HepG2 (cell line): ENCODE results near the gene NHSL1. TPM values are rescaled to one million over a fixed set of nuclear protein-coding genes. Genes with fewer than 3 reads are reported as not detected.

Source experiments
- ATAC-seq: fragments of 200-7000 bp; cut with Tn5 transposase; 3 replicates; pipeline ENCODE4 v1.9.1; 2020; ENCODE audit warnings: mild to moderate bottlenecking, moderate library complexity
- BruUV-seq: library from RNA; stranded (reverse); fragments of 400-500 nt; replicated peaks from 2 replicates; lab custom pipeline; 2021; lab: Mats Ljungman, UMichigan
- CTCF ChIA-PET: fragments of 300-600 bp; formaldehyde crosslinking; extraction: SDS; loops from one replicate; lab custom pipeline; 2021; ENCODE audit warnings: low total read pairs, inconsistent platforms, low intra/inter-chr PET ratio; lab: Yijun Ruan, JAX
- POLR2A ChIA-PET: fragments of 350-600 bp; sonication (Branson Sonifier 250); formaldehyde crosslinking; loops from one replicate; lab custom pipeline; 2020; ENCODE audit warnings: antibody characterized with exemption, inconsistent platforms; lab: Yijun Ruan, JAX
- DNase-seq: peaks from one replicate; pipeline ENCODE4 v3.0.0-alpha.2; 2015; ENCODE audit warnings: low spot score
- FAIRE-seq: peaks from 3 replicates; lab custom pipeline; 2011; peaks lifted over from hg19 to GRCh38; lab: Jason Lieb, UNC
- H2AFZ ChIP-seq: one replicate; pipeline ENCODE4 v1.6.1; 2011; ENCODE audit warnings: low read length, inconsistent platforms
- H3K27ac ChIP-seq: fragments of 300-600 bp; 3 replicates; pipeline ENCODE4 v1.8.0; 2011; ENCODE audit warnings: mixed run types, mild to moderate bottlenecking, mixed read lengths, low read length, inconsistent platforms; ENCODE audit not compliant: insufficient read depth; ENCODE audit errors: extremely low read length
- H3K27me3 ChIP-seq, 2 experiments: fragments of 200-600 bp in 1 of 2; 2 replicates in 1 of 2; 3 replicates in 1 of 2; pipeline versions ENCODE4 v1.6.0 to v1.8.0; 2011; ENCODE audit warnings: low read length in 2 of 2, mild to moderate bottlenecking in 2 of 2, moderate library complexity in 2 of 2, inconsistent platforms in 1 of 2; ENCODE audit not compliant: insufficient read depth in 2 of 2, control insufficient read depth in 1 of 2
- H3K36me3 ChIP-seq, 2 experiments: fragments of 200-600 bp in 1 of 2; replicated peaks in 1 of 2; 2 replicates in 1 of 2; 3 replicates in 1 of 2; pipeline versions ENCODE4 v1.5.1 to v1.8.0; 2011; ENCODE audit warnings: low read length in 2 of 2, inconsistent platforms in 1 of 2; ENCODE audit not compliant: insufficient read depth in 2 of 2, control insufficient read depth in 1 of 2
- H3K4me1 ChIP-seq: 2 replicates; pipeline ENCODE4 v1.5.1; 2012; ENCODE audit warnings: low read length, inconsistent platforms; ENCODE audit not compliant: insufficient read depth
- H3K4me2 ChIP-seq: 2 replicates; pipeline ENCODE4 v1.6.0; 2011; ENCODE audit warnings: low read depth, low read length, inconsistent platforms
- H3K4me3 ChIP-seq, 3 experiments: fragments of 200-600 bp in 1 of 3; sonication (generic), shearing (Covaris generic) in 1 of 3; replicated peaks in 1 of 3; 2 replicates each; pipeline ENCODE4 v1.5.1; 2011 to 2016; ENCODE audit warnings: low read length in 3 of 3, inconsistent platforms in 2 of 3, low read depth in 2 of 3, mild to moderate bottlenecking in 2 of 3, control low read depth in 1 of 3, mixed read lengths in 1 of 3; ENCODE audit not compliant: insufficient read depth in 1 of 3
- H3K79me2 ChIP-seq: one replicate; pipeline ENCODE4 v1.6.1; 2011; ENCODE audit warnings: low read length, inconsistent platforms; ENCODE audit not compliant: insufficient read depth
- H3K9ac ChIP-seq: 2 replicates; pipeline ENCODE4 v1.6.0; 2011; ENCODE audit warnings: mild to moderate bottlenecking, low read depth, low read length, inconsistent platforms; ENCODE audit not compliant: insufficient read depth
- H3K9me3 ChIP-seq: 2 replicates; pipeline ENCODE4 v1.5.1; 2012; ENCODE audit warnings: mild to moderate bottlenecking, low read length
- H4K20me1 ChIP-seq: 2 replicates; pipeline ENCODE4 v1.6.0; 2011; ENCODE audit warnings: inconsistent platforms, mild to moderate bottlenecking, low read length, moderate library complexity; ENCODE audit not compliant: insufficient read depth
- ARNTL ChIP-seq: sonication (generic); formaldehyde crosslinking; IDR thresholded peaks from 2 replicates; pipeline ENCODE4 v1.4.0; 2020; ENCODE audit warnings: mild to moderate bottlenecking, missing genetic modification reagents
- EP300 ChIP-seq, 3 experiments: sonication (generic) in 1 of 3; formaldehyde crosslinking in 1 of 3; IDR thresholded peaks; 2 replicates each; pipeline versions ENCODE4 v1.5.1 to v1.6.1; 2011 to 2020; ENCODE audit warnings: low read depth in 2 of 3, low read length in 2 of 3, borderline replicate concordance in 1 of 3, improper control_type of control experiment in 1 of 3, mild to moderate bottlenecking in 1 of 3, missing genetic modification reagents in 1 of 3, moderate library complexity in 1 of 3
- HNRNPLL ChIP-seq: fragments of 200-400 bp; formaldehyde crosslinking; IDR thresholded peaks from 2 replicates; pipeline ENCODE4 v1.6.1; 2017; ENCODE audit warnings: mild to moderate bottlenecking, low read depth, low read length; ENCODE audit not compliant: poor library complexity, severe bottlenecking
- LBX2 ChIP-seq: sonication (generic); formaldehyde crosslinking; IDR thresholded peaks from 2 replicates; pipeline ENCODE4 v1.5.0; 2020; ENCODE audit warnings: missing genetic modification reagents, mild to moderate bottlenecking, borderline replicate concordance
- MAX ChIP-seq: IDR thresholded peaks from 2 replicates; pipeline ENCODE4 v1.6.1; 2012; ENCODE audit warnings: inconsistent platforms
- SIN3A ChIP-seq: IDR thresholded peaks from 2 replicates; pipeline ENCODE4 v1.6.1; 2011; ENCODE audit warnings: low read depth, mild to moderate bottlenecking, control low read depth, low read length, borderline replicate concordance
- TRIM22 ChIP-seq: fragments of 450-650 bp; IDR thresholded peaks from 2 replicates; pipeline ENCODE4 v1.6.1; 2017
- ZHX1 ChIP-seq: sonication (generic); formaldehyde crosslinking; IDR thresholded peaks from 2 replicates; pipeline ENCODE4 v1.8.1; 2022; ENCODE audit warnings: low read depth, mild to moderate bottlenecking, missing genetic modification reagents
- WGBS: methylation state at CpG from one replicate; pipeline ENCODE4 v1.1.6; 2017; ENCODE audit warnings: low lambda C conversion rate; 5-methylcytosine and 5-hydroxymethylcytosine counted together
- in situ Hi-C: cut with HindIII; loops from 2 replicates; pipeline ENCODE4 v1.10.0; 2017; ENCODE audit warnings: low pct_unique_long_range_greater_than_20kb; ENCODE audit not compliant: extremely low pct_ligation_motif_present
- intact Hi-C: fragments of 100-400 bp; cut with micrococcal nuclease; formaldehyde crosslinking; loops from one replicate; pipeline ENCODE4 v1.10.0; 2022; ENCODE audit not compliant: unreplicated experiment
- polyA plus RNA-seq, 8 experiments: library from polyadenylated mRNA; depleted of rRNA in 3 of 8; stranded (reverse) in 7 of 8; unstranded in 1 of 8; fragments of >200 nt; fragmentation: Illumina TruSeq in 4 of 8; extraction: Trizol in 4 of 8; gene quantifications; 2 replicates each; pipeline versions ENCODE4 v1.2.1 to v1.2.3, GENCODE V29; 2011 to 2016; ENCODE audit warnings: low read depth in 4 of 8, missing spikeins in 1 of 8, mixed read lengths in 1 of 8; ENCODE audit not compliant: insufficient read depth in 1 of 8
- total RNA-seq, 5 experiments: library from RNA; depleted of rRNA; stranded (reverse); fragments of >200 nt; fragmentation: Illumina TruSeq; extraction: Trizol; gene quantifications; 2 replicates each; pipeline ENCODE4 v1.2.3, GENCODE V29; 2016; ENCODE audit warnings: low read depth in 1 of 5

Gene NHSL1
- total and polyA plus RNA-seq, 2 of the 13 experiments (the other 11 are each of a cell fraction or from before 2014, with no cell fraction given), result 24.9 to 53.6 TPM

GRCh38 chr6:138485005-138485545 lies 14.2 kb downstream of the NHSL1 start:
- Histone ChIP-seq H3K79me2 (peaks cover 91% of the 10 kb centered on the region), H3K27me3 (no peaks in the 10 kb centered on the region), H3K4me1 (peaks cover 52% of the 10 kb centered on the region), H2AFZ (no peak overlapping the region), H4K20me1 (peaks cover 26% of the 10 kb centered on the region), H3K9ac (no peak overlapping the region), H3K4me3 (no peak overlapping the region), H3K4me2 (no peak overlapping the region), H3K36me3 (peaks cover 17 to 75% of the 10 kb centered on the region in 2 experiments), H3K27ac (no peak overlapping the region), H3K9me3 (no peaks in the 10 kb centered on the region)
- ChIA-PET CTCF (no interaction called here), POLR2A (no interaction called here)
- BruUV-seq, result no TSS peak
- in situ Hi-C loops (no loop called here), intact Hi-C loops (no loop called here)
- 94% methylated on average over 11 of the region's 11 CpGs for WGBS
- DNase-seq (no peak), FAIRE-seq (no peak), ATAC-seq (no peak)
- TF ChIP-seq ARNTL (CRISPR knock-in tag) (no peak), SIN3A (no peak), TRIM22 (no peak), LBX2 (CRISPR knock-in tag) (no peak), EP300 (IDR thresholded peaks at IDR 0.05; ENCODE audit: low read depth in 2 of 2, low read length in 2 of 2) (no peak), EP300 (CRISPR knock-in tag; IDR thresholded peaks at IDR 0.05; ENCODE audit: borderline replicate concordance) (no peak), MAX (no peak), HNRNPLL (no peak), ZHX1 (CRISPR knock-in tag) (no peak)
